Stimulated activated CD8-positive, alpha-beta memory T cell treated with anti-CD3 and anti-CD28 coated beads, Interleukin-15, amount 100 ng/mL, for 1 hour (primary cell): Measurements from ENCODE around the gene PRKAA2.

Experiments
- DNase-seq: peaks from one replicate; pipeline ENCODE4 v3.0.0-alpha.2; 2020; ENCODE audit warnings: low read depth

Gene PRKAA2

GRCh38 chr1:56654126-56654923 is 9.2 kb downstream of the PRKAA2 start:
- no peak for DNase-seq

- DNase-seq = no peak
These were observed 11.0 kb downstream of the PRKAA2 start for GRCh38 chr1:56655991-56656613.

- DNase-seq = no peak
These were observed 13.1 kb downstream of the PRKAA2 start for GRCh38 chr1:56658254-56658653.

DNA sequence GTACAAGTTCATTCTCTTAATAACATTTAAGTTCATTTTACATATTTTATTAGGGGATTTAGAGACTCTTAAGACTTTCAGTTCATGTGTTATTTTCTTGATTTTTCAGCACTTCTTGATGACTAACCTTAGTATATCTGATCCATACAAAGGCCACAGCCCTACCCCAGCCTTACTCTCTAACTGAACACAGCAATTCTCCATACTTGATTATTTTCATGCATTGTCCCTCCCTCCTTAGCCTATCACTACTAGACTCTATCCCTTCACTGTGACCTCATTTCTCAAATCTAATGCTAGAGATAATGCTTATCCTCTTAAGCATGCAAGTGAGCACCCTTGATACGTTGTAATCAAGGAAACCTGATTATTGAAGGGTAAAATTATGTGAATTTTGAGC is 15.2 kb downstream of the PRKAA2 start:
- no peak for DNase-seq

DNA sequence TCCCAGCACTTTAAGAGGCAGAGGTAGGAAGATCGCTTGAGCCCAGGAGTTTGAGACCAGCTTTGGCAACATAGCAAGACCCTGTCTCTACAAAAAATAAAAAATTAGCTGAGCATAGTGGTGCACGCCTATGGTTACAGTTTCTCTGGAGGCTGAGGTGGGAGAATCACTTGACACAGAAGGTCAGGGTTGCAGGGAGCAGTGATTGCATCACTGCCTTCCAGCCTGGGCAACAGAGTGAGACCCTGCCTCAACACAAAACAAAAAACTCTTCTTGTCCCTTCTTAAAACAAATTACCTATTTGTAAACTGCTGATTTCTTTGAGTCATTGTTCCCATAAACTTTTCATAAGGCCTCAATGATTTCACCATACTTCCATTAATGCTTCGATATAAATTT is 18.7 kb downstream of the PRKAA2 start:
- no peak for DNase-seq

DNA sequence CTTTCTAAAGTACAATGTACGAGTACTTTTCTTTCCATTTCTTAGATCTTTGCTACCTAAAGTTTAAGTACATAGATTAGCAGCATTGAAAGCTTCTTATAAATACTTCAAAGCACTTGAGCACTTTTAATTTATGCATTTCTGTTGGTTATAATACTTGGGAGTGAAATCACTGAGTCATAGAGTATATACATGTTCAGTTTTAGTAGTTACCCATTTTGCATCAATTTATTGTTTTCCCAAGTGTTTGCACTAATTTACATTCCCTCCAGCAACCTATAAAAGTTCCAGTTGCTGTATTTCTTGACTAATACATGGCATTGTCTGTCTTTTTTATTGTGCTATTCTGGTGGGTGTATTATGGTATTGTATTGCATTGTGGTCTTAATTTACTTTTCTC is 20.3 kb downstream of the PRKAA2 start:
- DNase-seq = no peak

GRCh38 chr1:56666112-56666608 is 21.0 kb downstream of the PRKAA2 start:
- DNase-seq = no peak

DNA sequence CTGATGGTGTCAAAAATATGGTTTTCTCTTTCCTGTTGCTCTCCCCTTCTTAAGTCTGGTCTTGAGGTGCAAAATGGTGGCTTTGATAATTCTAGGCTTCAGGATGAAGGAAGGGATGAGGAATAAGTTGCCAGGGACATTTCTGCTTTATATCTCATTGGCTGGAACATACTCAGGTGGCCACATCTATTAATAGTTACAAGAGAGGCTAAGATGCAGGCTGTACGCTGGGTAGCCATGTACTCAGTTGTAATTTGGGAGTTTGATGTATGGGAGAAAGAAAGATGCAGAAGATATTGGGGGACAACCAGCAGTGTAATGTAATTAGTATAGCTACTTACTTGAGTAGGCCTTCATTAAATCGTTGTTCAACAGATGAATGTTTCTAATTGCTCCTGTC is 25.2 kb downstream of the PRKAA2 start:
- no peak for DNase-seq

- no peak for DNase-seq
These were observed 26.0 kb downstream of the PRKAA2 start for GRCh38 chr1:56671085-56671484.

GRCh38 chr1:56671542-56671941 is 26.4 kb downstream of the PRKAA2 start:
- DNase-seq = no peak

GRCh38 chr1:56672579-56672978 is 27.5 kb downstream of the PRKAA2 start:
- DNase-seq = no peak

- DNase-seq = no peak
These were observed 30.6 kb downstream of the PRKAA2 start for GRCh38 chr1:56675763-56676162.

DNA sequence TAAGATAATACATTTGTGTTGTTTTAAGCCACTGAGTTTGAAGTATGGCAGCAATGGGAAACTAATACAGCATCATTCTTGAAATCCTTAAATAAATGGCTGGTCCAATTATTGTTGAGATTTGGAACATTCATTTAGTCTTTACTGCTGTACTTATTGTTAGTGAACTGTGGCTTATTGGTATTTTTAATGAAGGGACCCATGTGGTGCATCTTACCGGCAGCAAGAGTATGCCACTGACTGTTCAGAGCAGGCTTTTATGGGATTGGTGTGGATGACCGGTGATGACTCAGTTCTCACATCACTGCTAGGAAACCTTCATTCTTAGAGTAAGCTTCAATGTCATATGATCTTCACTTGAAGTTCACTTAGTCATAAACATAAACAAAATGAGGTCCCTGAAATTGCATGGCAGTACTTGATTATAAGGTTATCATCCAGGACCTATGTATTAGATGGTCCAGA is 31.5 kb downstream of the PRKAA2 start:
- no peak for DNase-seq

DNA sequence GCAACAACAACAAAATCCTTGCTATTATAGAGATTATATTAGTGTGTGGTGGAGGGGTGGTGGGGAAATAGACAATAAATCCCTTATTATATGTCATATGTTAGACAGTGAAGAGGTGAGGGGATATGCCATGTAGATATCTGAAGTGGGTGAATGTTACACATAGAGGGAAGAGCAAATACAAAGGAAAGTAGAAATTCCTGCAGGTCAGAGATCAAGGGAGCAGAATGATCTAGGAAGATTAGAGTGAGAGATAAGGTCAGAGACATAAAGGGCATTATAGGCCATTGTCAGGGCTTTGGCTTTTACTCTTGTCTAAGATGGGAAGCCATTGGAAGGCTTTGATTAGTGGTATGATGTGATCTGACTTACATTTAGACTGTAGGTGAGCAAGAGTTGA is 38.5 kb downstream of the PRKAA2 start:
- DNase-seq = no peak

DNA sequence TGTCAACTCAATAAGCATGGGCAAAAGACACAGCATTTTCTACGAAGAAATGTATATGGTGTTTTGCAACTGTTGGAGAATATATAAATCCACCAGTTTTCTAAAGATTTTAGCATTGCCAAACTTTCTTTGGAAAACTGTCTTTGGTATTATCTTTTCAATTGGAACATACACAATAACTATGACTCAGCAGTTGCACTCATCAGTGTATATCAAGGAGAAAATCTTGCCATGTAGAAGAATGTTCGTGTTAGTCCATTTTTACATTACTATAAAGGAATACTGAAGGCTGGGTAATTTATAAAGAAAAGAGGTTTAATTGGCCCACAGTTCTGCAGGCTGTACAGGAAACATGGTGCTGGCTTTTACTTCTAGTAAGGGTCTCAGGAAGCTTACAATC is 41.1 kb downstream of the PRKAA2 start:
- DNase-seq = no peak

DNA sequence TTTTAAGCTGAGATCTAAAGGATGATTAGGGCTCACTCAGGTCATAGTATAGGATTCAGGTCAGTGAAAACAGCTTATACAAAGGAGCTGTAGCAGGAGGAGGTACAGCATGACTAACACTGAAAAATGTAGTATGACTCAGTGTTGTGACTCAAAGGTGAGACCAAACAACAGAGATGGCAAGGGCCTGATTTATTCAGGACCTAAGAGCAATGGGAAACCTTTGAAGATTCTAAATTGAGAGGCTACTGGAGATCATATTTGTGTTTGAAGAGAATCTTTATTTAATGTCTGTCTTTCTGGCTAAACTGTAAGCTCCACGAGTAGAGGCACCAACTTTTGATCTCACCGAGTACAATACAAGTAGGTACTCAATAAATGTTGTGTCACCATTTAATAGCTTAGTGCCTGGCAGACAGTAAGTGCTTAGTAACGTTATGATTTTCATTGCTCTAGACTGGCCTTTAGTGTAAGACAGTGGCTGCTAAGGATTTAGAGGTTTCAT is 43.5 kb downstream of the PRKAA2 start:
- no peak for DNase-seq

DNA sequence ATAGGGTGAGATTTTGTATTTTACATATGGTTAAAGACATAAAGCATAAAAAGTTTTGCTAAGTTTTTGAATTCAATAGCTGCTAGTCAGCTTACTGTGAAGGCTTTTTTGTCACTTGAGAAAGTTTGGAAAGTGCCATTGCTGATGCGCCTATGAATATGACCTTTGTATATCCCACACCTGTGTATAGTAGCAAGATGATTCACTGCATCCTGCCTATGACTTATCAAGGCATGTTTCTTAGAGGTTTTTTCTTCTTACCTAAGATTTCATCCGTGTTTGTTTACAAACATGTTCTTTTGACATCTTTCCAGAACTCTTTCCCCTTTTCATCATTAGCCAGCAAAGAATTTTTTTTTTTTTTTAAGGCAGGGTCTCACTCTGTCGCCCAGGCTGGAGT is 51.5 kb downstream of the PRKAA2 start:
- no peak for DNase-seq

DNA sequence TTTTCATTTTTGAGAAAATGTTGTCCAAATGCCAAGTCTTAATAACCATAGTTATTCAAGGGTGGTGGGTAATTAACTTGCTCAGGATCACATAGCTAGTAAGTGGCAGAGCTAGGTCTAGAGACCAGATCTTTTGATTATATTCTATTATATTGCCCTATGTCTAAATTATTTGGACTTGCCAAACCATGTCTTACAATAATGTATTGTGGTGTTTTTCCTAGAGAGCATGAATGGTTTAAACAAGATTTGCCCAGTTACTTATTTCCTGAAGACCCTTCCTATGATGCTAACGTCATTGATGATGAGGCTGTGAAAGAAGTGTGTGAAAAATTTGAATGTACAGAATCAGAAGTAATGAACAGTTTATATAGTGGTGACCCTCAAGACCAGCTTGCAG is 58.6 kb downstream of the PRKAA2 start:
- no peak for DNase-seq

DNA sequence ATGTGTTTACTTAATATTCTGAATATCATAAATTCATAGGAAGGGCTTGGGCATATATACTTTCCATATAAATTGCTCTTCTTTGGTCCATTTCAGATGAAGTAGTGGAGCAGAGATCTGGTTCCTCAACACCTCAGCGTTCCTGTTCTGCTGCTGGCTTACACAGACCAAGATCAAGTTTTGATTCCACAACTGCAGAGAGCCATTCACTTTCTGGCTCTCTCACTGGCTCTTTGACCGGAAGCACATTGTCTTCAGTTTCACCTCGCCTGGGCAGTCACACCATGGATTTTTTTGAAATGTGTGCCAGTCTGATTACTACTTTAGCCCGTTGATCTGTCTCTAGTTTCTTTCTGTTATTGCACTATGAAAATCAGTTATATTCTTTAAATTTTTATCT is 62.3 kb downstream of the PRKAA2 start:
- no peak for DNase-seq

- no peak for DNase-seq
These were observed 64.3 kb downstream of the PRKAA2 start for GRCh38 chr1:56709269-56709880.

GRCh38 chr1:56709995-56710394 is 64.9 kb downstream of the PRKAA2 start:
- DNase-seq = no peak

GRCh38 chr1:56710646-56711045 is 65.5 kb downstream of the PRKAA2 start:
- DNase-seq = no peak

GRCh38 chr1:56712150-56712549 is 67.0 kb downstream of the PRKAA2 start:
- DNase-seq = no peak
